A549 treated with GW870086 at 1 μM for 4 hours (cell line): ENCODE results near the gene SPPL2A. TPM values are rescaled to one million over a fixed set of nuclear protein-coding genes. Genes with fewer than 3 reads are reported as not detected.

Experiments used
- total RNA-seq: library from RNA; stranded (reverse); fragments of 200-300 nt; extraction: Qiagen RNA extraction; gene quantifications from 5 replicates; pipeline ENCODE4 v1.2.3, GENCODE V29; 2022; ENCODE audit warnings: low read depth

The SPPL2A gene, protein sequence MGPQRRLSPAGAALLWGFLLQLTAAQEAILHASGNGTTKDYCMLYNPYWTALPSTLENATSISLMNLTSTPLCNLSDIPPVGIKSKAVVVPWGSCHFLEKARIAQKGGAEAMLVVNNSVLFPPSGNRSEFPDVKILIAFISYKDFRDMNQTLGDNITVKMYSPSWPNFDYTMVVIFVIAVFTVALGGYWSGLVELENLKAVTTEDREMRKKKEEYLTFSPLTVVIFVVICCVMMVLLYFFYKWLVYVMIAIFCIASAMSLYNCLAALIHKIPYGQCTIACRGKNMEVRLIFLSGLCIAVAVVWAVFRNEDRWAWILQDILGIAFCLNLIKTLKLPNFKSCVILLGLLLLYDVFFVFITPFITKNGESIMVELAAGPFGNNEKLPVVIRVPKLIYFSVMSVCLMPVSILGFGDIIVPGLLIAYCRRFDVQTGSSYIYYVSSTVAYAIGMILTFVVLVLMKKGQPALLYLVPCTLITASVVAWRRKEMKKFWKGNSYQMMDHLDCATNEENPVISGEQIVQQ
- total RNA-seq = 82.0 to 104 TPM (median 98.2 TPM) in 5 replicates

DNA sequence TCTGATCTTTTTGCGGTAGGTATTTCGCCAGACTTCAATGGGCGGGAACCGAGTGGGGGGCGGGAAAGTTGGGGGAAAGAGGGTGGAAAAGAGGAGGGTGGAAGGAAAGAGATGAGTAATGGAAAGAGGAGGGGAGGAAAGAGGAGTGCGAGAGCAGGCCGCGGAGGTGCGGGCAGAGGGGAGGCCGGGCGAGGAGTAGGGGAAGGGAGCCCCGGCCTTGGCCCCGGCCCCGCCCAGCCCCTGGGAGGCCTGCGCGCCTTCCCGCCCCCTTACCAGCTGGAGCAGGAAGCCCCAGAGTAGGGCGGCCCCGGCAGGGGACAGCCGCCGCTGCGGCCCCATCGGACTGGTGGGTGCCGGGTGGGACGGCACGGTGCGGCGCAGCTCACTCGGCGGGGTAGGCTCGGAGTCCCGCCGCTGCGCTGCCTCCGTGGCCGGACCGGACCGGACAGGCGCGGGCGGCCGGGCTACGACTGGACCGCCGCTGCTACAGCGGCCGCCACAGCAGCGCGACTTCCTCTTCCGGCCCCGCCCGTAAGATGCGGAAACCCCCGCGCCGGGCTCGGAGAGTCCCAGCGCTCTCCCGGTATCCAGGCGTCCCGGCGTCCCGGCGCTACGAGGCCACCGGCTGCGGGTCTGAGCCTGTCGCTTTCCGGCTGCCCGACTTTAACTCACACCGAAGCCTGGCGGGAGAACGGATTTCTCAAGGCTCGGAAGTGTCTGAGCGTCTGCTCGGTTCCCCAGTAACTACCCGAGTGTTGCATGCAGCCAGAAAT is at the start of gene SPPL2A:
SPPL2A (minus strand) TSS at position 512 of the 773 bp plus-strand sequence; CDS start at position 339, 173 bp downstream.

GRCh38 chr15:50686469-50687301 is 78.8 kb downstream of the SPPL2A start, which contains the start of gene TRPM7:
Gene TRPM7, minus strand, starts transcription at chr15:50686797. Its CDS starts 264 bp downstream, at chr15:50686533.

Other genes starting within 250 kb of the SPPL2A start
- gene USP50, start 219.0 kb downstream of the SPPL2A start, total RNA-seq = 0.24 TPM in 1 of 5 replicates, not detected in the others
- 20.6 to 24.4 TPM (median 24.0 TPM) in 5 replicates for gene TRPM7, start 78.9 kb downstream of the SPPL2A start, total RNA-seq
- gene AP4E1, start 143.0 kb upstream of the SPPL2A start, total RNA-seq = 6.7 to 9.9 TPM (median 9.3 TPM) in 5 replicates